A549 (cell line): ENCODE results near the gene SMIM9. TPM values are rescaled to one million over a fixed set of nuclear protein-coding genes. Genes with fewer than 3 reads are reported as not detected.

ENCODE experiments used
- ATAC-seq, 2 experiments: fragments of 200-7000 bp in 1 of 2; fragments of >200 bp in 1 of 2; cut with Nextera tagmentation in 1 of 2; cut with Tn5 transposase in 1 of 2; 3 replicates each; pipeline versions ENCODE4 v1.8.0 to v1.9.1; 2018 to 2020; ENCODE audit warnings: mild to moderate bottlenecking in 1 of 2, moderate library complexity in 1 of 2
- CTCF ChIA-PET: fragments of 300-600 bp; sonication (Branson Sonifier 250); formaldehyde crosslinking; extraction: SDS; loops from one replicate; lab custom pipeline; 2021; ENCODE audit warnings: antibody characterized with exemption, inconsistent platforms; lab: Yijun Ruan, JAX
- POLR2A ChIA-PET: fragments of 350-600 bp; formaldehyde crosslinking; extraction: SDS; loops from one replicate; lab custom pipeline; 2021; ENCODE audit warnings: antibody characterized with exemption, inconsistent platforms; lab: Yijun Ruan, JAX
- DNase-seq, 2 experiments: peaks; one replicate each; pipeline versions ENCODE4 v3.0.0 to v3.0.0-alpha.2; 2011 to 2016; ENCODE audit warnings: low read depth in 1 of 2, low spot score in 1 of 2
- FAIRE-seq: peaks from 2 replicates; lab custom pipeline; 2011; peaks lifted over from hg19 to GRCh38; lab: Jason Lieb, UNC
- H3K27ac ChIP-seq, 2 experiments: fragments of >200 bp; sonication (Bioruptor Twin); formaldehyde crosslinking; 3 replicates each; pipeline ENCODE4 v1.5.1; 2016 to 2017
- H3K4me1 ChIP-seq: fragments of >200 bp; sonication (Bioruptor Twin); formaldehyde crosslinking; 3 replicates; pipeline ENCODE4 v1.6.1; 2016
- H3K4me2 ChIP-seq: fragments of >200 bp; sonication (Bioruptor Twin); formaldehyde crosslinking; 3 replicates; pipeline ENCODE4 v1.6.1; 2016
- H3K4me3 ChIP-seq: fragments of >200 bp; sonication (Bioruptor Twin); formaldehyde crosslinking; 3 replicates; pipeline ENCODE4 v1.5.1; 2016
- H3K9me3 ChIP-seq: fragments of >200 bp; sonication (Bioruptor Twin); formaldehyde crosslinking; 3 replicates; pipeline ENCODE4 v1.6.1; 2016
- CHD2 ChIP-seq: fragments of 150-350 bp; IDR thresholded peaks from 2 replicates; pipeline ENCODE4 v1.6.1; 2014; ENCODE audit warnings: low read length; ENCODE audit not compliant: partially characterized antibody
- CHD4 ChIP-seq: fragments of 200-600 bp; sonication (generic); IDR thresholded peaks from 2 replicates; pipeline ENCODE4 v1.6.1; 2016; ENCODE audit warnings: antibody characterized with exemption, mild to moderate bottlenecking, borderline replicate concordance
- CTCF ChIP-seq: fragments of >200 bp; sonication (Bioruptor Twin); formaldehyde crosslinking; IDR thresholded peaks from 3 replicates; pipeline ENCODE4 v1.5.1; 2016
- E2F6 ChIP-seq: IDR thresholded peaks from 2 replicates; pipeline ENCODE4 v1.6.1; 2012; ENCODE audit warnings: low read depth, borderline replicate concordance
- EHMT2 ChIP-seq: fragments of 200-600 bp; sonication (generic); IDR thresholded peaks from 2 replicates; pipeline ENCODE4 v1.6.1; 2016; ENCODE audit warnings: antibody characterized with exemption, low read depth, mild to moderate bottlenecking, moderate library complexity
- ELK1 ChIP-seq: fragments of 150-350 bp; IDR thresholded peaks from 2 replicates; pipeline ENCODE4 v1.6.1; 2014; ENCODE audit warnings: low read depth, mild to moderate bottlenecking, low read length
- EP300 ChIP-seq, 2 experiments: fragments of >200 bp; sonication (Bioruptor Twin); formaldehyde crosslinking; IDR thresholded peaks; 2 replicates in 1 of 2; 3 replicates in 1 of 2; pipeline ENCODE4 v1.6.1; 2016 to 2017
- HMGXB4 ChIP-seq: fragments of 250-450 bp; sonication (Bioruptor Pico); IDR thresholded peaks from 2 replicates; pipeline ENCODE4 v1.5.0; 2021; ENCODE audit warnings: mild to moderate bottlenecking, moderate library complexity, borderline replicate concordance
- JUNB ChIP-seq: fragments of >200 bp; sonication (Bioruptor Twin); formaldehyde crosslinking; IDR thresholded peaks from 2 replicates; pipeline ENCODE4 v1.6.1; 2016
- KDM5A ChIP-seq: fragments of 200-600 bp; sonication (generic); IDR thresholded peaks from 2 replicates; pipeline ENCODE4 v1.6.1; 2016; ENCODE audit warnings: antibody characterized with exemption, mild to moderate bottlenecking
- MYC ChIP-seq: IDR thresholded peaks from 2 replicates; pipeline ENCODE4 v1.6.1; 2012; ENCODE audit warnings: mild to moderate bottlenecking, inconsistent platforms, low read length, improper control_type of control experiment, borderline replicate concordance
- PHF8 ChIP-seq: fragments of 200-600 bp; sonication (generic); IDR thresholded peaks from 2 replicates; pipeline ENCODE4 v1.6.1; 2016; ENCODE audit warnings: low read depth, mild to moderate bottlenecking, antibody characterized with exemption, moderate library complexity, borderline replicate concordance
- POLR2A ChIP-seq: IDR thresholded peaks from 2 replicates; pipeline ENCODE4 v1.6.1; 2012; ENCODE audit warnings: mild to moderate bottlenecking, low read length
- RAD21 ChIP-seq, 2 experiments: fragments of >200 bp in 1 of 2; sonication (Bioruptor Twin) in 1 of 2; formaldehyde crosslinking in 1 of 2; IDR thresholded peaks in 1 of 2; conservative IDR thresholded peaks in 1 of 2; 2 replicates in 1 of 2; 3 replicates in 1 of 2; pipeline ENCODE4 v1.6.1; 2012 to 2018; ENCODE audit warnings: inconsistent platforms in 1 of 2
- SMC3 ChIP-seq: fragments of >200 bp; sonication (Bioruptor Twin); formaldehyde crosslinking; IDR thresholded peaks from 3 replicates; pipeline ENCODE4 v1.6.1; 2018; ENCODE audit warnings: inconsistent platforms
- USF2 ChIP-seq: fragments of 450-650 bp; IDR thresholded peaks from 2 replicates; pipeline ENCODE4 v1.6.1; 2014; ENCODE audit warnings: antibody characterized with exemption
- ZC3H11A ChIP-seq: fragments of 450-650 bp; IDR thresholded peaks from 2 replicates; pipeline ENCODE4 v1.6.1; 2014; ENCODE audit warnings: antibody characterized with exemption, mild to moderate bottlenecking
- ZNF302 ChIP-seq: fragments of 250-450 bp; sonication (Bioruptor Pico); IDR thresholded peaks from 2 replicates; pipeline ENCODE4 v1.9.0; 2021; ENCODE audit warnings: inconsistent platforms, mild to moderate bottlenecking, moderate library complexity
- ZSCAN20 ChIP-seq: fragments of 250-450 bp; sonication (Bioruptor Pico); IDR thresholded peaks from 2 replicates; pipeline ENCODE4 v1.8.0; 2022; ENCODE audit warnings: mild to moderate bottlenecking, moderate library complexity
- WGBS: methylation state at CpG from one replicate; pipeline ENCODE4 v1.1.6; 2017; ENCODE audit errors: missing lambda C conversion rate; 5-methylcytosine and 5-hydroxymethylcytosine counted together
- polyA plus RNA-seq, 4 experiments: library from polyadenylated mRNA; depleted of rRNA in 3 of 4; stranded (reverse); fragments of >200 nt; fragmentation: RNase III in 1 of 4; extraction: RNeasy Plus Mini Kit Qiagen cat#74134 plus additional on column Dnase treatment in 1 of 4; gene quantifications; 2 replicates in 3 of 4; 3 replicates in 1 of 4; pipeline ENCODE4 v1.2.3, GENCODE V29; 2011 to 2017

The SMIM9 gene
- polyA plus RNA-seq, 2 of the 4 experiments (the other 2 are of a cell fraction), result not detected

- Histone ChIP-seq H3K4me1 (no peaks in the 10 kb centered on the region), H3K4me3 (no peak overlapping the region), H3K4me2 (no peak overlapping the region), H3K27ac (no peak overlapping the region), H3K9me3 (no peaks in the 10 kb centered on the region)
- ATAC-seq (no peak), DNase-seq (no peak), FAIRE-seq (peak; percentile 43)
- ChIA-PET POLR2A (no interaction called here), CTCF (no interaction called here)
- TF ChIP-seq USF2 (no peak), MYC (no peak), EHMT2 (no peak), KDM5A (no peak), CHD4 (no peak), HMGXB4 (CRISPR knock-in tag) (no peak), CHD2 (no peak), PHF8 (no peak), JUNB (no peak)
These were observed 20.8 kb upstream of the SMIM9 start for GRCh38 chrX:154855256-154855655.

- Histone ChIP-seq H3K9me3 (no peaks in the 10 kb centered on the region), H3K4me3 (no peak overlapping the region), H3K4me1 (no peaks in the 10 kb centered on the region), H3K4me2 (no peak overlapping the region), H3K27ac (no peak overlapping the region)
- POLR2A ChIA-PET, result no interaction called here
- no peak for FAIRE-seq
- CTCF ChIA-PET, result no interaction called here
- ATAC-seq, result no peak
- WGBS, result 77% methylated on average over 1 of the region's 1 CpG
- TF ChIP-seq JUNB (no peak), E2F6 (no peak), ZNF302 (CRISPR knock-in tag) (no peak), EP300 (IDR thresholded peaks at IDR 0.05) (no peak), ELK1 (no peak), SMC3 (no peak), ZC3H11A (no peak)
- DNase-seq, result no peak
These were observed 16.6 kb upstream of the SMIM9 start for GRCh38 chrX:154850957-154851611.

GRCh38 chrX:154840856-154841255, 6.4 kb upstream of the SMIM9 start:
- no peak overlapping the region for H3K27ac ChIP-seq
- ChIA-PET CTCF (interaction anchor here (1.0 to 1.5 kb wide), 5 partner anchors 22 to 92 kb away, joined by 3 to 4 read pairs (median 3); no protein-coding TSS in a partner anchor), POLR2A (no interaction called here)
- TF ChIP-seq RAD21 (conservative IDR thresholded peaks at IDR 0.05 in 1 of 2, IDR thresholded peaks at IDR 0.05 in 1 of 2) (peak; percentile 73 to 78), CTCF (peak; percentile 58), E2F6 (no peak), ZSCAN20 (CRISPR knock-in tag) (no peak), POLR2A (no peak), SMC3 (peak; percentile 46; the same call in 2 of the 3 replicates)
- DNase-seq (peak; percentile 28 to 54), ATAC-seq (peak in 1 of 2 experiments; percentile 70; a peak in 3 of 6 replicates), FAIRE-seq (peak; percentile 100)
- no peak overlapping the region for H3K4me3 ChIP-seq
- no peaks in the 10 kb centered on the region for H3K4me1 ChIP-seq
- WGBS, result 95% methylated on average over 2 of the region's 2 CpGs
- H3K9me3 ChIP-seq, result peaks cover 7% of the 10 kb centered on the region; the same call in 1 of the 3 replicates
- no peak overlapping the region for H3K4me2 ChIP-seq
